GM12891 (cell line): ENCODE measurements around the gene RXFP1.

ENCODE experiments used
- POLR2A ChIP-seq: IDR thresholded peaks from 2 replicates; pipeline ENCODE4 v1.6.1; 2011; ENCODE audit warnings: low read depth, low read length, control low read depth
- SPI1 ChIP-seq: IDR thresholded peaks from 2 replicates; pipeline ENCODE4 v1.6.1; 2011; ENCODE audit warnings: low read depth, low read length, control low read depth

DNA sequence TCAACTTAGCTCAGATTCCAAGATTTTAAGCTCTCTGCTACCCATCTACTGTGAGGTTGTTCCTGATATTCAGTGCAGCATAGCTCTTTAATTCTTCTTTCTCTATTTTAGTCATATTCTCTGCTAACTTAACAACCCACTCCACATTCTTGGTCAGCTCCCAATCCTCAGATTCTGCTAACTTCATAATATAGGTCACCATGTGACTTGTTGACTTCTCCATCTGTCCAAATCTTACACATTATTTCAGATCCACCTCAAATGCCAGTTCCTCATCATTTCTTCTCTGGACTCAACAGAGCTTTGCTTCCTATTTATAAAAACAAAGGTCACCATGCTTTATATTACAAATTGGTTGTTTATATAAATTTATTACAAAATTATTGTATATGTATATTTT, 29.3 kb upstream of the RXFP1 start:
- TF ChIP-seq POLR2A = no peak
- TF ChIP-seq SPI1 = no peak
